Psoas muscle (tissue), 8 donors: ENCODE data around the gene BBS4. TPM values are rescaled to one million over a fixed set of nuclear protein-coding genes. Genes with fewer than 3 reads are reported as not detected.

Experiments used
- ATAC-seq, 4 donors: fragments of 200-7000 bp; cut with Tn5 transposase; one replicate each; pipeline ENCODE4 v1.9.1; 2020; ENCODE audit warnings: moderate library complexity in 3 of 4, mild to moderate bottlenecking in 2 of 4
- DNase-seq, 2 donors: peaks; one replicate each; pipeline ENCODE4 v3.0.0-alpha.2; 2020
- H3K27ac ChIP-seq: fragments of 200-600 bp; one replicate; pipeline ENCODE4 v1.8.0; 2022
- H3K27me3 ChIP-seq, 3 donors: fragments of 200-600 bp in 1 of 3; one replicate each; pipeline versions ENCODE4 v1.6.1 to v1.8.0; 2013 to 2022; ENCODE audit warnings: low read length in 2 of 3, mild to moderate bottlenecking in 2 of 3, moderate library complexity in 1 of 3; ENCODE audit not compliant: insufficient read depth in 3 of 3
- H3K36me3 ChIP-seq, 2 donors: fragments of 200-600 bp in 1 of 2; one replicate each; pipeline versions ENCODE4 v1.6.1 to v1.8.0; 2013 to 2022; ENCODE audit warnings: low read depth in 1 of 2, mild to moderate bottlenecking in 1 of 2, moderate library complexity in 1 of 2; ENCODE audit not compliant: insufficient read depth in 1 of 2
- H3K4me1 ChIP-seq: fragments of 200-600 bp; one replicate; pipeline ENCODE4 v1.8.0; 2022
- H3K4me3 ChIP-seq: fragments of 200-600 bp; one replicate; pipeline ENCODE4 v1.8.0; 2022; ENCODE audit warnings: mild to moderate bottlenecking
- H3K9me3 ChIP-seq: fragments of 200-600 bp; one replicate; pipeline ENCODE4 v1.8.0; 2022
- CTCF ChIP-seq: fragments of 200-600 bp; IDR thresholded peaks from one replicate; pipeline ENCODE4 v1.8.0; 2022; ENCODE audit warnings: antibody characterized with exemption
- WGBS, 3 donors: extraction: QIAGEN DNeasy Blood & Tissue Kit; methylation state at CpG; one replicate each; pipeline versions ENCODE4 v1.1.6 to v1.1.7; 2013; 5-methylcytosine and 5-hydroxymethylcytosine counted together
- intact Hi-C, 2 donors: fragments of 100-400 bp; cut with DNase I; formaldehyde crosslinking; loops; one replicate each; pipeline versions ENCODE4 v1.11.0 to v1.14.2; 2022
- polyA plus RNA-seq, 3 donors: library from polyadenylated mRNA; stranded (reverse); fragments of 200-250 nt; gene quantifications; one replicate each; pipeline ENCODE4 v1.2.3, GENCODE V29; 2013
- total RNA-seq, 4 donors: library from RNA; stranded (reverse); fragmentation: NEBNext Ultra II Directional in 2 of 4; extraction: Animal tissue kit (Norgen Biotek cat#: 25700) in 2 of 4; gene quantifications; one replicate each; pipeline versions ENCODE4 v1.2.1 to v1.2.4, GENCODE V29; 2021 to 2023
- donor health status: healthy with polysubstance abuse.
- donor health status: DM: no; HTN: no; CAD: no; lungs with moderate emphysema.
- donor health status: Bipolar disorder and iron deficiency.
- donor health status: healthy.
- donor health status: DM: yes; HTN: yes; CAD: no.
- donor health status: DM: no; HTN: no; CAD: no.
- donor health status: DM: no; HTN: no; CAD: no.
- donor health status: DM: yes; HTN: yes; CAD: no.

BBS4 gene
- total and polyA plus RNA-seq, 7 donors, result 12.0 to 38.6 (median 15.9) TPM

- TF ChIP-seq CTCF, result no peak
- Histone ChIP-seq H3K36me3 (no peaks in the 10 kb centered on the region), H3K4me3 (no peak overlapping the region), H3K9me3 (no peaks in the 10 kb centered on the region), H3K27me3 (peaks cover 0 to 12% (median 0%) of the 10 kb centered on the region in 3 donors), H3K27ac (no peak overlapping the region), H3K4me1 (no peaks in the 10 kb centered on the region)
- intact Hi-C loops, result no loop called here
- ATAC-seq, result no peak
- WGBS, 3 donors, result 88 to 91% (median 90%) methylated on average over 4 of the region's 4 CpGs
- DNase-seq, result no peak
Observed at GRCh38 chr15:72676838-72677237, 9.2 kb upstream of the BBS4 start.

GRCh38 chr15:72680931-72681330 is 5.1 kb upstream of the BBS4 start:
- DNase-seq (no peak), ATAC-seq (no peak)
- Histone ChIP-seq H3K9me3 (no peaks in the 10 kb centered on the region), H3K4me1 (peaks cover 9% of the 10 kb centered on the region), H3K36me3 (no peaks in the 10 kb centered on the region), H3K4me3 (no peak overlapping the region), H3K27me3 (peaks cover 0 to 12% (median 0%) of the 10 kb centered on the region in 3 donors), H3K27ac (no peak overlapping the region)
- intact Hi-C loops, result loop anchor here in 1 of 2 donors (10.0 kb wide), 1 partner anchor 206 kb away; the partner anchor contains the start of gene ARIH1
- WGBS, 3 donors, result 55 to 65% (median 63%) methylated on average over 3 of the region's 3 CpGs
- TF ChIP-seq CTCF, result no peak

- Histone ChIP-seq H3K4me1 (peaks cover 9% of the 10 kb centered on the region), H3K36me3 (no peaks in the 10 kb centered on the region), H3K27ac (no peak overlapping the region), H3K9me3 (no peaks in the 10 kb centered on the region), H3K4me3 (no peak overlapping the region), H3K27me3 (peaks cover 0 to 4% (median 0%) of the 10 kb centered on the region in 3 donors)
- ATAC-seq (no peak), DNase-seq (no peak)
- 66 to 75% (median 73%) methylated on average over 3 of the region's 3 CpGs for WGBS, 3 donors
- intact Hi-C loops, result loop anchor here in 1 of 2 donors (10.0 kb wide), 1 partner anchor 208 kb away; the partner anchor contains the start of gene ARIH1
- no peak for TF ChIP-seq CTCF
Observed at GRCh38 chr15:72682772-72683171, 3.2 kb upstream of the BBS4 start.

GRCh38 chr15:72685301-72685924 is 594 bp upstream of the BBS4 start:
- peak overlapping the region; percentile 87 for H3K27ac ChIP-seq
- no peak for DNase-seq
- H3K27me3 ChIP-seq, result no peaks in the 10 kb centered on the region
- H3K4me1 ChIP-seq, result peaks cover 9% of the 10 kb centered on the region
- H3K36me3 ChIP-seq, result no peaks in the 10 kb centered on the region
- peak in 2 of 4 donors; percentile 1 for ATAC-seq
- H3K9me3 ChIP-seq, result no peaks in the 10 kb centered on the region
- 25 to 29% (median 27%) methylated on average over 23 of the region's 23 CpGs for WGBS, 3 donors
- intact Hi-C loops, result loop anchor here in 1 of 2 donors (10.0 kb wide), 1 partner anchor 211 kb away; the partner anchor contains the start of gene ARIH1
- H3K4me3 ChIP-seq, result peak overlapping the region; percentile 86
- no peak for TF ChIP-seq CTCF
